Keratinocyte (primary cell): ENCODE data around the gene TRPV2.

Experiments used
- CTCF ChIP-seq, 3 experiments: IDR thresholded peaks in 1 of 3; conservative IDR thresholded peaks in 1 of 3; optimal IDR thresholded peaks in 1 of 3; 2 replicates in 2 of 3; 3 replicates in 1 of 3; pipeline versions ENCODE3 to v1.5.1; 2011; ENCODE audit warnings: low read length in 3 of 3, mild to moderate bottlenecking in 3 of 3, moderate library complexity in 2 of 3, control low read depth in 1 of 3, inconsistent platforms in 1 of 3; ENCODE audit not compliant: insufficient read depth in 2 of 3; ENCODE audit errors: extremely low read depth in 1 of 3
- EZH2 ChIP-seq: IDR thresholded peaks from one replicate; pipeline ENCODE4 v1.6.1; 2012; ENCODE audit warnings: inconsistent platforms, mild to moderate bottlenecking, low read length, moderate library complexity

GRCh38 chr17:16468428-16468992 is 53.1 kb downstream of the TRPV2 start:
- TF ChIP-seq CTCF (optimal IDR thresholded peaks at IDR 0.05 in 1 of 3, IDR thresholded peaks at IDR 0.05 in 1 of 3, conservative IDR thresholded peaks at IDR 0.05 in 1 of 3; ENCODE audit: extremely low read depth in 1 of 3, insufficient read depth in 2 of 3, low read length in 3 of 3) (no peak), EZH2 (no peak)
